Stimulated activated naive CD8-positive, alpha-beta T cell treated with anti-CD3 and anti-CD28 coated beads, Interleukin-15, amount 100 ng/mL, for 72 hours (primary cell): ENCODE data around the gene OR2V2.
A peak's percentile ranks its signal among the peaks of the same experiment; 100 is the strongest.
"Not testable (repeated sequence)": the region's sequence is repeated elsewhere in the genome, so short reads cannot be mapped to it uniquely, and the experiment has no call there.

Experiments used
- ATAC-seq: fragments of 150-1000 bp; cut with Tn5 transposase; 2 replicates; pipeline ENCODE4 v1.10.0; 2021; ENCODE audit warnings: mild to moderate bottlenecking, moderate library complexity
- DNase-seq, 2 donors: peaks; one replicate each; pipeline ENCODE4 v3.0.0; 2021 to 2022
- H3K27ac Mint-ChIP-seq, 2 donors: one replicate each; pipeline ENCODE4 v1.8.0; 2022; ENCODE audit warnings: mild to moderate bottlenecking in 2 of 2, mixed read lengths in 2 of 2, moderate library complexity in 2 of 2
- H3K27me3 Mint-ChIP-seq: one replicate; pipeline ENCODE4 v1.8.0; 2022; ENCODE audit warnings: mixed read lengths
- H3K4me1 Mint-ChIP-seq: one replicate; pipeline ENCODE4 v1.8.0; 2022; ENCODE audit warnings: mild to moderate bottlenecking, mixed read lengths
- H3K4me3 Mint-ChIP-seq, 2 donors: one replicate each; pipeline ENCODE4 v1.8.0; 2022; ENCODE audit warnings: mild to moderate bottlenecking in 2 of 2, mixed read lengths in 2 of 2, moderate library complexity in 1 of 2
- H3K9me3 Mint-ChIP-seq, 2 donors: one replicate each; pipeline ENCODE4 v1.8.0; 2022; ENCODE audit warnings: mixed read lengths in 2 of 2

OR2V2 gene

DNA sequence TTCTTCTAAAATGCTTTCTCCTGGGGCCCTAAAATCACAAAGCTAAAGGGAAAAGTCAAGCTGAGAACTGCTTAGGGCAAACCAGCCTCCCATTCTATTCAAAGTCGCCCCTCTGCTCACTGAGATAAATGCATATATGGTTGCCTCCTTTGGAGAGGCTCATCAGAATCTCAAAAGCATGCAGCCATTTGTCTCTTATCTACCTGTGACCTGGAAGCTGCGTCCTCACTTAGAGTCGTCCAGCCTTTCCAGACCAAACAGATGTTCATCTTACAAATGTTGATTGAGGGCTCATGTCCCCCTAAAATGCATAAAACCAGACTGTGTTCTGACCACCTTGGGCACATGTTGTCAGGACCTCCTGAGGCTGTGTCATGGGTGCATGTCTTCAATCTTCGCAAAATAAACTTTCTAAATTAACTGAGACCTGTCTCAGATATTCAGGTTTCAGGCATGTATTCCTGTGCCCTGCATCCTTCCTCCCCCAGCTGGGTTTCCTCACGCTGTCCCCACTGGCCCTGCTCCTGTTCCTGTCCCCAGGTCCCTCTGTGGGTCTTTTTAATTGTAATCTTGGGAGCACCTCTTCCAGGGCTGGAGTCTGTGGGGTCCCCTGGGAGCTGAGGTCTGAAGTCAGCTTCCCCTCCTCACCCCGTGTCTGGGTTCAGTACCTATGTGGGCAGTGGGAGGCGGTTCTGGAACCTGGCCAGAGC is at the start of gene OR2V2:
Gene OR2V2, plus strand, starts transcription at position 660 of the 710 bp plus-strand sequence. CDS start 7,357 bp downstream, outside the sequence.
- H3K9me3 Mint-ChIP-seq, DNase-seq, H3K4me3 Mint-ChIP-seq, H3K4me1 Mint-ChIP-seq, ATAC-seq: not testable (repeated sequence)
- H3K27ac Mint-ChIP-seq = peak within 1 kb of the TSS in 1 of 2 donors; percentile 31
- peaks cover 75% of the 10 kb centered on the region for H3K27me3 Mint-ChIP-seq

DNA sequence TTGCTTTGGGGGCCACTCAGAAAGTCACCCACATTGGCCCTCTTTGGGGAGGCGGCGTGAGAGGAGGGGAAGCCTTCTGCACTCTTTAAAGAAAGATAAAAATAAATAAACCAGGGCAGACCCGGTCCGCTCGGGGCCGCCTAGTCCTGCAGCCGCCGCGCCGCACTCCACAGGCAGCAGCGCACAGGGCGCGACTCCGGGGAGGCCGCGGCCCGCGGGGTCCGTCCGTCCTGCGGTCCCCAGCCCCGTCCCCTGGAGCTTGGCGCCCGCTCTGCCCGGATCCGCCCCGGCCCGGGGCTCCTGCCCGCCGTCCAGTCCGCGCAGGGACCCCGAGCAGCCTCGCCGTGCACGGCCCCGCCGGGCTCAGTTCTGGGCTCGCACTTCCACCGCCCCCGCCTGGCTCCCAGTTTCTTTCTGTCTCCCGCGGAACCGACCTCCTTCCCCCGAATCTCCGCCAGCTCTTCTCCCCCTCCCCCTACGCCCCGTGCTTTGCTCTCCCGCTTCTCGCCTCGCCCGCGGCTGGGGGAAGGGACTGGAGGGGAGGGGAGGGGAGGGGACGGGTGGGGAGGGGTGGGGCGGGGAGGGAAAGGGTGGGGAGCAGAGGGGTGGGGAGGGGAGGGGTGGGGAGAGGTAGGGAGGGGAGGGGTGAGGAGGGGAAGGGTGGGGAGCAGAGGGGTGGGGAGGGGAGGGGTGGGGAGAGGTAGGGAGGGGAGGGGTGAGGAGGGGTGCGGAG is 49.5 kb upstream of the OR2V2 start:
- ATAC-seq = peak; percentile 18

GRCh38 chr5:181098762-181099601 is 48.4 kb upstream of the OR2V2 start:
- peaks cover 21% of the 10 kb centered on the region for H3K4me1 Mint-ChIP-seq
- ATAC-seq (no peak), DNase-seq (peak; percentile 27 to 28)
- peak overlapping the region; percentile 45 to 65 for H3K4me3 Mint-ChIP-seq
- no peak overlapping the region for H3K27ac Mint-ChIP-seq
- H3K9me3 Mint-ChIP-seq = no peaks in the 10 kb centered on the region
- H3K27me3 Mint-ChIP-seq = peaks cover 35% of the 10 kb centered on the region

More for the DNA sequence above, 49.5 kb upstream of the OR2V2 start:
- DNase-seq, H3K9me3 Mint-ChIP-seq, H3K27ac Mint-ChIP-seq: not testable (repeated sequence)
- Mint-ChIP-seq H3K27me3 (peaks cover 40% of the 10 kb centered on the region), H3K4me3 (peak overlapping the region in 1 of 2 donors; percentile 57), H3K4me1 (peaks cover 20% of the 10 kb centered on the region)

DNA sequence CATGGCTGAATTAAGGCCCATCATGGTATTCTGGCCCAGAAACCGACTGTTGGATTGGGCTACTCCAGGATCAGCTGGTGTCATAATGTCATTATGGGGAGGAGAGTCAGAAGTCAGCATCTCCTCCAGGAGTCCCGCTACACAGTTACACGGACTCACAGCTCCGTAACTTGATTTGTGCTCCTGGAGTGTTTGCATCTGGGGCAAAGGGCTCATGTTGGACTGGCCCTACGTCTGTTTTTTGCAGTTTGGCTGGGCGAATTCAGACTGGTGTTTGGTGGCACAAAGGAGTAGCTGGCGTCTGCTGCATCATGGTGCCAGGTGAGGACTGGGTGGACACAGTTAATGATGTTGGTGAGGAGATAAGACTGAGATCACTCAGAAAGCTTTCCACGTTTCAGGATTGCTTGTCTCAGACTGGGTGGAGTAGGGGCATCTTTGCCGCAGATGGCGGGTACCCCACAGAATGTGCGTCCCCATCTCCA is 47.7 kb upstream of the OR2V2 start:
- peaks cover 28% of the 10 kb centered on the region for H3K4me1 Mint-ChIP-seq
- H3K4me3 Mint-ChIP-seq = peak overlapping the region; percentile 47 to 60
- DNase-seq (peak in 1 of 2 donors; percentile 14), ATAC-seq (no peak)
- H3K9me3 Mint-ChIP-seq = no peaks in the 10 kb centered on the region
- no peak overlapping the region for H3K27ac Mint-ChIP-seq
- peaks cover 39% of the 10 kb centered on the region for H3K27me3 Mint-ChIP-seq

DNA sequence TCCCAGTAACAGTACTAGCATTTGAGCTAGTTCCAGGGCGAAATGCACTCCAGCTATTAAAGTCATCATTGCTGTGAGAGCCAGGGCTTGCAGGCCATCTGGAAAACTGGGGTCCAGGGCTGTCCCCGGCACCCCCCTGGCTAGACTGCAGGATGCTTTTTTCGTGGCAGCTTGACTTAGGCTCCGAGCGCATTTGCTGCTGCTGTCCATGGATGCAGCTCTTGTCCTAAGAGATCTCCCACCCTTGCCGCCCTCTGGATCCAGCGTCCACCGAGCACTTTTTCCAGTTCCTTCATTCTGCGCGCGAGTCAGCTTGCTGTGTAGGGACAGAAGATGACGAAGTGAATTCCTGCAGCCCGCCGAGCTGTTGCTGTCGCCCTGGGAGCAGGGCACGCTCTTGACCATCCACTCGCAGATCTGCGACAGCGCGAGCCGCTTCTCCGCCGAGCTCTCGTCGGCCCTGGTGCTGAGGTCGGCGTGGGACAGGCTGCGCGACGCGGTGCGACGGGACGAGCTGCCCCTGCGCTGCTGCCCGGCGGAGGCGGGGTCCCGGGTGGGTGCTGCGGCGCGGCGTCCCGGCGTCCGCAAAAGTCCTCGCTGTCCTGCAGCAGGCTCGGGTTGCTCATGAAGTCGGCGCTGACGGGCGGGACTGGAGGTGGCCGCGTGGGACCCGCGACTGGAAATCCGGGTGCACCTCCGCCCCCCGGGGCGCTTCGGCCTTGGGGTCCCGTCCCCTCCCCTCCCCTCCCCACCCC is 47.1 kb upstream of the OR2V2 start:
- peak; percentile 15 to 41 for DNase-seq
- peaks cover 39% of the 10 kb centered on the region for H3K27me3 Mint-ChIP-seq
- ATAC-seq = no peak
- H3K4me3 Mint-ChIP-seq = peak overlapping the region; percentile 47 to 66
- H3K4me1 Mint-ChIP-seq = peaks cover 29% of the 10 kb centered on the region
- no peaks in the 10 kb centered on the region for H3K9me3 Mint-ChIP-seq
- no peak overlapping the region for H3K27ac Mint-ChIP-seq

GRCh38 chr5:181101030-181101641 is 46.2 kb upstream of the OR2V2 start:
- not testable (repeated sequence) for H3K27ac Mint-ChIP-seq, H3K9me3 Mint-ChIP-seq, H3K4me3 Mint-ChIP-seq
- ATAC-seq (peak; percentile 18), DNase-seq (peak in 1 of 2 donors; percentile 18)
- Mint-ChIP-seq H3K4me1 (peaks cover 29% of the 10 kb centered on the region), H3K27me3 (peaks cover 47% of the 10 kb centered on the region)

DNA sequence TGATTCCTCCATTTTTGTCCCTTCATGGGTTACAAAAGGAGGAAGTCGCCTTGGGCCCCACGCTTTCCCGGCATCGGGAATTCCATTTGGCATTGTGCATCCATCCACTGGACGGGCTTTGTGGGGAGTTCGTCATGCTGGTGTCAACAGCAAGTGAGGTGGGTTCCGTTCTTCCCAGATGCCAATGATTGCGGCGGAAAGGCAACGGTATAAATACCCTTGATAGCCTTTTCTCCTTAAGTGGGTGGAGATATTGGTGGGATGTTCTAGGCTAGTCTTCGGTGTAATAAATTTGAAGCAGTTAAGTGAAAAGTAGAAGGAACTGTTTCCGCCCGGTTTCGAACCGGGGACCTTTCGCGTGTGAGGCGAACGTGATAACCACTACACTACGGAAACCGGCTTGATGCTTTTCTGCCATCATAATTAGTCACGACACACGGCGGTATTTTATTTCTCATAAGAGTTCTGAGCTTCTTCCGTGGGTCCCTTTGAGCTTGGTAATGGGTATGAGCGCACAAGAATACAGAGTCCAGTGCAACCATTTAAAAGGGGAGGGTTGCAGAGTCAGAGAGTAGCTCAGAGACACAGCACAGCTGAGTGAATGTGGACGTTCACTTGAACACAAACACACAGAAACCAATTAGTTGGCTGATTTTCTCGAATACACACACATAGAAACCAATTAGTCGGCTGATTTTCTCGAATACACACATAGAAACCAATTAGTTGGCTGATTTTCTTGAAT is 45.3 kb upstream of the OR2V2 start:
- H3K27me3 Mint-ChIP-seq = peaks cover 56% of the 10 kb centered on the region
- peak; percentile 44 for ATAC-seq

GRCh38 chr5:181104259-181104568 is 43.2 kb upstream of the OR2V2 start:
- not testable (repeated sequence) for H3K27ac Mint-ChIP-seq, DNase-seq, ATAC-seq, H3K9me3 Mint-ChIP-seq
- Mint-ChIP-seq H3K4me1 (peaks cover 23% of the 10 kb centered on the region), H3K4me3 (peak overlapping the region; percentile 80 to 88), H3K27me3 (peaks cover 69% of the 10 kb centered on the region)

More for the DNA sequence above, 45.3 kb upstream of the OR2V2 start:
- not testable (repeated sequence) for H3K27ac Mint-ChIP-seq, DNase-seq, H3K9me3 Mint-ChIP-seq, H3K4me3 Mint-ChIP-seq
- H3K4me1 Mint-ChIP-seq = peaks cover 29% of the 10 kb centered on the region

GRCh38 chr5:181104606-181105390 is 42.6 kb upstream of the OR2V2 start:
- H3K27me3 Mint-ChIP-seq = peaks cover 69% of the 10 kb centered on the region
- H3K4me3 Mint-ChIP-seq = peak overlapping the region in 1 of 2 donors; percentile 80
- H3K9me3 Mint-ChIP-seq, DNase-seq, ATAC-seq, H3K27ac Mint-ChIP-seq: not testable (repeated sequence)
- peaks cover 17% of the 10 kb centered on the region for H3K4me1 Mint-ChIP-seq

- Mint-ChIP-seq H3K27ac (no peak overlapping the region), H3K27me3 (peaks cover 69% of the 10 kb centered on the region), H3K9me3 (no peaks in the 10 kb centered on the region), H3K4me1 (peaks cover 10% of the 10 kb centered on the region), H3K4me3 (no peak overlapping the region)
- ATAC-seq (no peak), DNase-seq (no peak)
Observed at GRCh38 chr5:181105391-181106025, 41.9 kb upstream of the OR2V2 start.

DNA sequence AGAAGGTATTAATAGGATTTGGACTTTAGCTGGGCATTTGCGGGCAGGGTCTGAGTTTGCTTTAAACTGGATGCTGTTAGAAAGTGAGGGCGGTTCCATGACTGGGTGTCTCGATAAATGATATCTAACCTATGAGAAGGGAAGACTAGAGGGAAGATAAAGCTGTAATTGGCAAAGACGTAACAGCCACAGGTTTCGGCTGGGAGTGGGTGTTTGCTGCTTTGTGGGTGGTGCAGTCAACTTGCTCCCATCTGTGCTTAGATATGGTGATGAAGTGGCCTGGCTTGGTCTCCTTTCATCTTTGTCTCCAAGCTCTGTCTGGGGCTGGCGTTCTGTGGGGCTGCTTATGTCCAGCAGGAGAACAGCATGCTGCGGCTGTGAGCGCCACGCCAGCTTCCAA is 39.7 kb upstream of the OR2V2 start:
- Mint-ChIP-seq H3K4me3 (no peak overlapping the region), H3K27ac (no peak overlapping the region), H3K27me3 (peaks cover 88% of the 10 kb centered on the region), H3K4me1 (peaks cover 9% of the 10 kb centered on the region), H3K9me3 (no peaks in the 10 kb centered on the region)
- ATAC-seq (no peak), DNase-seq (no peak)

DNA sequence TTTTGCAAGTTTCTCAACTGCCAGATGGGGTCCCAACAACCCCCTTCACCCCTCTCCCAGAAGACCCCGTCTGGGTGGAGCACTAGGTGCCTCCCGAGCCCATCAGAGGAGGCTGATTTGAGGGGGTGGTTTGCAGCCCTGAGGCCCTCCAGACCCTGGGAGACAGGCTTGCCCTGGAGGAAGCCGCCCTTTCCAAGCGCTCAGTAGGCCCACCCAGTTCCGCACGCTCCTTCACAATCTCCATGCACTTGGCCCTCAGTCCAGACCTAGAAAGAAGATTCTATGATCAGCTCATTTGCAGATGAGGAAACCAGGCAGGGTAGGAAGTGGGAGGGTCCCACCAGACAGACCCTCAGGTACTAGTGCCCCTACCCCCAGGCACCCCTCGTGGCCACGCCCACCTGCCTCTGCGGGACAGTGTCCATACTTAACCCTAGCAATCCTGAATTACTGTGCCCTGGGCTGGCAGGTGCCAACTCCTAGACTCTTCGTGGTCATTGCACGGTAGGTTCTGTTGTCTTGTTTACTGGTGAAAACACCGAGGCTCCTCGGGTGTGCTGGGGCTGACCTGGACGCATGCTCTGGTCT is 38.7 kb upstream of the OR2V2 start:
- H3K27me3 Mint-ChIP-seq = peaks cover 88% of the 10 kb centered on the region
- ATAC-seq (no peak), DNase-seq (no peak)
- H3K4me3 Mint-ChIP-seq = no peak overlapping the region
- no peak overlapping the region for H3K27ac Mint-ChIP-seq
- no peaks in the 10 kb centered on the region for H3K9me3 Mint-ChIP-seq
- H3K4me1 Mint-ChIP-seq = peaks cover 9% of the 10 kb centered on the region
